DOHH2 (cell line): ENCODE measurements around the gene LACRT.

ENCODE experiments used
- H3F3A ChIP-seq: fragments of 200-600 bp; sonication (generic), shearing (Covaris generic); 2 replicates; pipeline ENCODE4 v1.6.0; 2016; ENCODE audit warnings: antibody characterized with exemption, mild to moderate bottlenecking; ENCODE audit not compliant: control insufficient read depth, insufficient read depth
- H3K27ac ChIP-seq: fragments of 200-600 bp; sonication (generic); 2 replicates; pipeline ENCODE4 v1.5.1; 2014; ENCODE audit warnings: low read depth, mild to moderate bottlenecking, low read length, moderate library complexity
- H3K27me3 ChIP-seq: fragments of 200-600 bp; sonication (generic); 2 replicates; pipeline ENCODE4 v1.6.1; 2014; ENCODE audit warnings: mild to moderate bottlenecking, low read length, mixed read lengths; ENCODE audit not compliant: control insufficient read depth
- H3K36me3 ChIP-seq: fragments of 200-600 bp; sonication (generic); 2 replicates; pipeline ENCODE4 v1.6.1; 2014; ENCODE audit warnings: mild to moderate bottlenecking, low read length, moderate library complexity, mixed read lengths; ENCODE audit not compliant: control insufficient read depth
- H3K4me1 ChIP-seq: fragments of 200-600 bp; sonication (generic); 2 replicates; pipeline ENCODE4 v1.6.1; 2014; ENCODE audit warnings: mild to moderate bottlenecking, low read length, mixed read lengths; ENCODE audit not compliant: control insufficient read depth
- H3K4me2 ChIP-seq: fragments of 200-600 bp; sonication (generic); 2 replicates; pipeline ENCODE4 v1.6.0; 2014; ENCODE audit warnings: mild to moderate bottlenecking, low read length, moderate library complexity
- H3K4me3 ChIP-seq: fragments of 200-600 bp; sonication (generic); 2 replicates; pipeline ENCODE4 v1.5.1; 2014; ENCODE audit warnings: mild to moderate bottlenecking, low read length, mixed read lengths
- H3K79me2 ChIP-seq: fragments of 200-600 bp; sonication (generic); 2 replicates; pipeline ENCODE4 v1.6.1; 2014; ENCODE audit warnings: mild to moderate bottlenecking, low read length, mixed read lengths; ENCODE audit not compliant: control insufficient read depth
- H3K9me2 ChIP-seq: fragments of 200-600 bp; sonication (generic); replicated peaks from 2 replicates; pipeline ENCODE4 v1.6.1; 2014; ENCODE audit warnings: mild to moderate bottlenecking, low read length, mixed read lengths; ENCODE audit not compliant: control insufficient read depth
- H3K9me3 ChIP-seq: fragments of 200-600 bp; sonication (generic); 2 replicates; pipeline ENCODE4 v1.6.1; 2014; ENCODE audit warnings: antibody characterized with exemption, low read length, mixed read lengths; ENCODE audit not compliant: control insufficient read depth, insufficient read depth
- H4K20me1 ChIP-seq: fragments of 200-600 bp; sonication (generic); 2 replicates; pipeline ENCODE4 v1.6.0; 2014; ENCODE audit warnings: low read depth, mild to moderate bottlenecking, antibody characterized with exemption, low read length, moderate library complexity; ENCODE audit not compliant: control insufficient read depth, insufficient read depth
- EZH2phosphoT487 ChIP-seq: fragments of 200-600 bp; sonication (generic); IDR thresholded peaks from 2 replicates; pipeline ENCODE4 v1.6.1; 2017; ENCODE audit warnings: borderline replicate concordance, mild to moderate bottlenecking, antibody characterized with exemption, low read length, moderate library complexity, mixed read lengths
- TF ChIP-seq, protein P1 (sequence below): fragments of 200-600 bp; sonication (generic); IDR thresholded peaks from one replicate; pipeline ENCODE4 v1.5.1; 2014; ENCODE audit warnings: antibody characterized with exemption, mild to moderate bottlenecking, low read depth, low read length; ENCODE audit not compliant: poor library complexity, severe bottlenecking

The LACRT gene

DNA sequence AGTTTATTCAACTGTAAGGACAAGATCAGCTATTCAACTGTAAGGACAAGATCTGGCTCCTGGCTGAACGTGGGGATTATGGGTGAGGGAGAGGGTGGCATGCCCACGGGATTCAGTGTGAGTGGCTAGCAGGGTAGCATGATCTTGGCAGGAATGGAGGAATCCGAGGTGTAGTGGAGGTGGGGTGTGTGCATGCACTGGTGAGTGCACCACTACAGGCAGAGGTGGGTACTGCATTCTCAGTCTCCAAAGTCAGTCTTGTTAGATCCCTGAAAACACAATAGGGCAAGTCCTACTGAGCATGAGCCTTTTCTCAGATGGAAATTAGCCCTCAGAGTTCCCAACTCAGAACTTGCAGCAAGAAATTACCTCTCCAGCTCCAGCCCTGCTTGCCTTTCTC, 45.7 kb upstream of the LACRT start:
- no peaks in the 10 kb centered on the region for H3K79me2 ChIP-seq
- no peaks in the 10 kb centered on the region for H4K20me1 ChIP-seq
- H3K27me3 ChIP-seq = peaks cover 14% of the 10 kb centered on the region; the same call in 1 of the 2 replicates
- H3K27ac ChIP-seq = no peak overlapping the region
- no peak for TF ChIP-seq EZH2phosphoT487
- TF ChIP-seq, protein P1, sequence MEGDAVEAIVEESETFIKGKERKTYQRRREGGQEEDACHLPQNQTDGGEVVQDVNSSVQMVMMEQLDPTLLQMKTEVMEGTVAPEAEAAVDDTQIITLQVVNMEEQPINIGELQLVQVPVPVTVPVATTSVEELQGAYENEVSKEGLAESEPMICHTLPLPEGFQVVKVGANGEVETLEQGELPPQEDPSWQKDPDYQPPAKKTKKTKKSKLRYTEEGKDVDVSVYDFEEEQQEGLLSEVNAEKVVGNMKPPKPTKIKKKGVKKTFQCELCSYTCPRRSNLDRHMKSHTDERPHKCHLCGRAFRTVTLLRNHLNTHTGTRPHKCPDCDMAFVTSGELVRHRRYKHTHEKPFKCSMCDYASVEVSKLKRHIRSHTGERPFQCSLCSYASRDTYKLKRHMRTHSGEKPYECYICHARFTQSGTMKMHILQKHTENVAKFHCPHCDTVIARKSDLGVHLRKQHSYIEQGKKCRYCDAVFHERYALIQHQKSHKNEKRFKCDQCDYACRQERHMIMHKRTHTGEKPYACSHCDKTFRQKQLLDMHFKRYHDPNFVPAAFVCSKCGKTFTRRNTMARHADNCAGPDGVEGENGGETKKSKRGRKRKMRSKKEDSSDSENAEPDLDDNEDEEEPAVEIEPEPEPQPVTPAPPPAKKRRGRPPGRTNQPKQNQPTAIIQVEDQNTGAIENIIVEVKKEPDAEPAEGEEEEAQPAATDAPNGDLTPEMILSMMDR = peak; percentile 77
- no peaks in the 10 kb centered on the region for H3K4me1 ChIP-seq
- no peaks in the 10 kb centered on the region for H3K36me3 ChIP-seq
- H3K4me3 ChIP-seq = no peak overlapping the region
- H3K4me2 ChIP-seq = no peak overlapping the region
- H3K9me3 ChIP-seq = no peaks in the 10 kb centered on the region
- H3F3A ChIP-seq = no peaks in the 10 kb centered on the region
- no peaks in the 10 kb centered on the region for H3K9me2 ChIP-seq

DNA sequence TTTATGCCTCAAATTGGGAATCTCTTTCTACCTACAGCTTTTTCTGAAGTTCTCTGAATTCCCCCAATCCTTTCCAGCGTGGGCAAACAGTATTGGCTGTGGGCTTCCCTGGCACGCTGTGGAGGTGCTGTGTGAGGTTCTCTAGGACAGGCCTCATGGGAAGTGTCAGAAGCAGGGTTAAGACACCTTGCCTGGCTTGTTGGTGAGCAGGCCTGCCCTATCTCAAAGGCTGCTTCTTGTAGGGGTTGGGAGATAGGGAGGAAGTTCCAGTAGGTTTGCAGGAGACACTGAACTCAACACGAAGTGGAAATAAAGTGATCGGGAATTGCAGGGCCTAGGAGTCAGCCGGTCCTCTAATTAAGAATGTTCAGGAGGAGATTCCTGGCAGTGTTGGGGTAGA, 43.4 kb upstream of the LACRT start:
- H4K20me1 ChIP-seq = no peaks in the 10 kb centered on the region
- H3K4me3 ChIP-seq = no peak overlapping the region
- peaks cover 12% of the 10 kb centered on the region; the same call in 1 of the 2 replicates for H3K27me3 ChIP-seq
- H3K4me1 ChIP-seq = no peaks in the 10 kb centered on the region
- no peak overlapping the region for H3K4me2 ChIP-seq
- no peak for TF ChIP-seq EZH2phosphoT487
- TF ChIP-seq, protein P1 = no peak
- H3K36me3 ChIP-seq = no peaks in the 10 kb centered on the region
- H3K27ac ChIP-seq = no peak overlapping the region
- H3K9me3 ChIP-seq = no peaks in the 10 kb centered on the region
- H3K9me2 ChIP-seq = no peaks in the 10 kb centered on the region
- H3F3A ChIP-seq = no peaks in the 10 kb centered on the region
- no peaks in the 10 kb centered on the region for H3K79me2 ChIP-seq

DNA sequence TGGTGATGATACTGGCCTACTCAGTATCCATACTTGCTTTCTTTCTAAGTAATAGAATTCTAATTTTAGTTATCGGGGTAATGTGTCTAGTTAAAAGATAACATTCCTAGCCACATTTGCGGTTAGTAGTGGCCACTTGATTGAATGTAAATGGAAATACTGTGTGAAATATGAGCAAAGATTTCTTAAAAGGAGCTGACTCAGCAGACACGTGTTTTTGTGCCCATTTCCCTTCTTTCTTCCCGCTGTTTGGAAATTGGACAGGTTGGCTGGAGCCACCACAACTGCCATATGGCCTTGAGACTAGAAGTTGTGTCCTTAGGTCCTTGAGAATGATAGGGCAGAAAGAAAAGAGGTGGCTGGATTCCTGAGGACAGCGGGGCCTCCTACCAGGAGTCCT, 33.2 kb upstream of the LACRT start:
- peaks cover 23% of the 10 kb centered on the region for H3K27me3 ChIP-seq
- no peak overlapping the region for H3K4me3 ChIP-seq
- H3K79me2 ChIP-seq = no peaks in the 10 kb centered on the region
- no peaks in the 10 kb centered on the region for H3F3A ChIP-seq
- H3K4me2 ChIP-seq = no peak overlapping the region
- H3K36me3 ChIP-seq = no peaks in the 10 kb centered on the region
- no peaks in the 10 kb centered on the region for H3K9me2 ChIP-seq
- H3K27ac ChIP-seq = no peak overlapping the region
- no peaks in the 10 kb centered on the region for H4K20me1 ChIP-seq
- TF ChIP-seq EZH2phosphoT487 = no peak
- TF ChIP-seq, protein P1 = no peak
- H3K9me3 ChIP-seq = no peaks in the 10 kb centered on the region
- peaks cover 8% of the 10 kb centered on the region for H3K4me1 ChIP-seq
